Lower leg skin (tissue), 4 donors: ENCODE results near the gene NUCB1. TPM values are rescaled to one million over a fixed set of nuclear protein-coding genes. Genes with fewer than 3 reads are reported as not detected.
"Not testable (repeated sequence)": the region's sequence is repeated elsewhere in the genome, so short reads cannot be mapped to it uniquely, and the experiment has no call there.

ENCODE experiments used
- DNase-seq, 2 donors: peaks; one replicate each; pipeline ENCODE4 v3.0.0-alpha.2; 2019; ENCODE audit warnings: low spot score in 2 of 2
- H3K4me3 ChIP-seq: fragments of 200-600 bp; sonication (generic); 2 replicates; pipeline ENCODE4 v1.5.1; 2017; ENCODE audit warnings: mild to moderate bottlenecking, low read depth; ENCODE audit not compliant: poor library complexity, severe bottlenecking
- POLR2A ChIP-seq, 2 donors: fragments of 450-650 bp; IDR thresholded peaks; one replicate each; pipeline ENCODE4 v1.6.1; 2016 to 2017; ENCODE audit warnings: antibody characterized with exemption in 2 of 2, mild to moderate bottlenecking in 1 of 2, moderate library complexity in 1 of 2
- WGBS, 2 donors: methylation state at CpG; one replicate each; pipeline ENCODE4 v1.1.5; 2018; 5-methylcytosine and 5-hydroxymethylcytosine counted together
- intact Hi-C: fragments of 100-400 bp; cut with DNase I; formaldehyde crosslinking; loops from one replicate; pipeline ENCODE4 v1.15.0; 2023; ENCODE audit warnings: low total_unique reads
- total RNA-seq, 4 donors: library from RNA; depleted of rRNA; stranded (reverse); fragments of >200 nt; gene quantifications; one replicate each; pipeline ENCODE4 v1.1.0, GENCODE V29; 2016
- TF ChIP-seq, protein P1 (sequence below), 3 donors: fragments of 450-650 bp; IDR thresholded peaks; one replicate each; pipeline ENCODE4 v1.5.1; 2016; ENCODE audit warnings: antibody characterized with exemption in 3 of 3, mild to moderate bottlenecking in 3 of 3, moderate library complexity in 2 of 3

The NUCB1 gene
- total RNA-seq, 4 donors from 2014 or later = 162 to 269 (median 189) TPM

DNA sequence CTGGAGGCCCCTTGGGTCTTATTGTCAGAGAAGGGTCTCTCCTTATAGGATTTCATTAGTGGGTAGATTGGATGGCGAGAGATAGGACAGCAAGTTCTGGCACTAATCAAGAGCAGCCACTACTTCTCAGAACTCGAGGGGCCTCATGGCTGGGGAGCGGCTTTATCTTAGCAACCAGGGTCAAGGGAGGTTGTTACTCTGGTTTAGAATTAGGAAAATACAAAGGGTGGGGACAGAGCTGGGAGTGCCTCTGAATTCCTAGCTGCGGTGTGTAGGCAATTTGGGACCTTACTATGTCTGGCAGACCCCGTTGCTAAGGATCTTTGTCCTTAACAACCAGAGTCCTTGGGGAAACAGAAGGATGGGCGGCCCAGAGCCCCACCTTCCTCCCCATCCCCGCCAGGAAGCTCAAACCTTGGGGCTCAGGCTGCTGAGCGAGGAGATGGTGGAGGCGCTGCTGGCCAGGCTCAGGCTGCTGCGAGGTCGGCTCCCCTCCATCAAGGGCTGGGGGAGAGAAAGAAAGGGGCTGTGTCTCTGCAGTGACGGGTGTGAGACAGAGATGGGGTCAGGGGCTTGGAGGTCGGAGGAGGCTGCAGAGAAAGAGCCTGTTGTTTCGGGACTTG, 32.9 kb upstream of the NUCB1 start:
- intact Hi-C loops = no loop called here
- WGBS, 2 donors = 35 to 59% methylated on average over 14 of the region's 14 CpGs
- DNase-seq = no peak
- no peak overlapping the region for H3K4me3 ChIP-seq
- TF ChIP-seq POLR2A (IDR thresholded peaks at IDR 0.05) = no peak
- TF ChIP-seq, protein P1, sequence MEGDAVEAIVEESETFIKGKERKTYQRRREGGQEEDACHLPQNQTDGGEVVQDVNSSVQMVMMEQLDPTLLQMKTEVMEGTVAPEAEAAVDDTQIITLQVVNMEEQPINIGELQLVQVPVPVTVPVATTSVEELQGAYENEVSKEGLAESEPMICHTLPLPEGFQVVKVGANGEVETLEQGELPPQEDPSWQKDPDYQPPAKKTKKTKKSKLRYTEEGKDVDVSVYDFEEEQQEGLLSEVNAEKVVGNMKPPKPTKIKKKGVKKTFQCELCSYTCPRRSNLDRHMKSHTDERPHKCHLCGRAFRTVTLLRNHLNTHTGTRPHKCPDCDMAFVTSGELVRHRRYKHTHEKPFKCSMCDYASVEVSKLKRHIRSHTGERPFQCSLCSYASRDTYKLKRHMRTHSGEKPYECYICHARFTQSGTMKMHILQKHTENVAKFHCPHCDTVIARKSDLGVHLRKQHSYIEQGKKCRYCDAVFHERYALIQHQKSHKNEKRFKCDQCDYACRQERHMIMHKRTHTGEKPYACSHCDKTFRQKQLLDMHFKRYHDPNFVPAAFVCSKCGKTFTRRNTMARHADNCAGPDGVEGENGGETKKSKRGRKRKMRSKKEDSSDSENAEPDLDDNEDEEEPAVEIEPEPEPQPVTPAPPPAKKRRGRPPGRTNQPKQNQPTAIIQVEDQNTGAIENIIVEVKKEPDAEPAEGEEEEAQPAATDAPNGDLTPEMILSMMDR (IDR thresholded peaks at IDR 0.05) = no peak

GRCh38 chr19:48867746-48868113, 32.4 kb upstream of the NUCB1 start:
- WGBS, 2 donors = 18 to 46% methylated on average over 7 of the region's 7 CpGs
- intact Hi-C loops = no loop called here
- no peak for DNase-seq
- H3K4me3 ChIP-seq = no peak overlapping the region
- TF ChIP-seq, protein P1 (IDR thresholded peaks at IDR 0.05) = no peak
- TF ChIP-seq POLR2A (IDR thresholded peaks at IDR 0.05) = no peak

DNA sequence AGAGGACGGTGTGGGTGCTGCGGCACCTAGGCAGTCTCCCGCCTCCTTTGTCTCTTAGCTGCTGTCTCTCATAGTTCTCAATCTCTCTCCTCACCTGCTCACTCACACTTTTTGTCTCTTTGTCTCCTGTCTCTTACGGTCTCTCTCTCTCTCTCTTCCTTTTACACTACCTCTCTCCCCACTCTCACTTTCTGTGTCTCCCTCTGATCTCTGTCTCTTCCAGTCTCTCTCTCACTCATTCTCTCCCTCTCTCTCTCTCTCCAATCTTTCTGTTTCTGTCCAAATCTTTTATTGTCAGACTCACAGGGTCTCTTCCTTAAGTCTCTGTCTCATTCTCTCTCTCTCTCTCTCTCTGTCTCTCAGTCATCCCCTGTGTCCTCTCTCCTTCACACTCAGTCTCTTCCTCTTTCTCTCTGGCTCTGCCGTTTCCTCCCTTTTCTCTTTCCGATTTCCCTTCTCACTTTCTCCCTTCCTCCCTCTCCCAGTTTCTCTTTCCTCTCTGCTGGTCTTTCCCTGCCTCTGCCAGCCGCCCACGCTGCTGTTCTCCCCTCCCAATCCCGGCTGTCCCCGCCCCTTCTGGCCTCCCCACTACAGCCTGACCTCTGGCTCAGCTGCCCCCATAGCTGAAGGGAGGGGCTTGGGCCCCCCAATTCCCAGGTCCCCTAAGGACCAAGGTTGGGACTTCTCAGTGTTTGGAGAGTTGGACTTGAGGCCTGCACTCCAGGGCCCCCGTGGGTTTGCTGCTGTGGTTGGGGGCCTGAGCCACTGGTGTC, 31.8 kb upstream of the NUCB1 start, which contains the start of gene PLEKHA4:
PLEKHA4 (minus strand) TSS at position 504 of the 773 bp plus-strand sequence. CDS start 997 bp downstream, outside the sequence.
- peak in 1 of 2 donors; percentile 95 for DNase-seq

DNA sequence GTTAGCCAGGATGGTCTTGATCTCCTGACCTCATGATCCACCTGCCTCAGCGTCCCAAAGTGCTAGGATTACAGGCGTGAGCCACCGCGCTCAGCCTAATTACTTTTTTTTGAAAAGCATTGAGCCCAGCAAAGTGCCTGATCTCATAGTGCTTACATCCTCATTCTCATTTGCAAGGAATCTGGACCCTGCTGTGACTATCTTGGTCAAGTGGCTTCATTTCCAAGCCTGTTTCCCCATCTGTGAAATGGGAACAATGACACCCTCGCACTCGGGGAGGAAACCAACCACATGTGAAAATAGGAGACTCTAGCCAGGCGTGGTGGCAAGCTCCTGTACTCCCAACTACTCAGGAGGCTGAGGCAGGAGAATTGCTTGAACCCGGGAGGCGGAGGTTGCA, 30.1 kb upstream of the NUCB1 start:
- H3K4me3 ChIP-seq = no peak overlapping the region
- TF ChIP-seq, protein P1 (IDR thresholded peaks at IDR 0.05) = no peak
- no peak for TF ChIP-seq POLR2A (IDR thresholded peaks at IDR 0.05)
- no peak for DNase-seq
- intact Hi-C loops = no loop called here
- WGBS, 2 donors = 96 to 97% methylated on average over 7 to 9 of the region's 9 CpGs

More for the DNA sequence above, 31.8 kb upstream of the NUCB1 start, which contains the start of gene PLEKHA4:
- H3K4me3 ChIP-seq = no peak within 1 kb of the TSS
- whole genome bisulfite sequencing, 2 donors = 15 to 23% methylated on average over 11 of the region's 11 CpGs
- intact Hi-C loops = no loop called here
- TF ChIP-seq POLR2A (IDR thresholded peaks at IDR 0.05) = no peak
- TF ChIP-seq, protein P1 (IDR thresholded peaks at IDR 0.05) = no peak

DNA sequence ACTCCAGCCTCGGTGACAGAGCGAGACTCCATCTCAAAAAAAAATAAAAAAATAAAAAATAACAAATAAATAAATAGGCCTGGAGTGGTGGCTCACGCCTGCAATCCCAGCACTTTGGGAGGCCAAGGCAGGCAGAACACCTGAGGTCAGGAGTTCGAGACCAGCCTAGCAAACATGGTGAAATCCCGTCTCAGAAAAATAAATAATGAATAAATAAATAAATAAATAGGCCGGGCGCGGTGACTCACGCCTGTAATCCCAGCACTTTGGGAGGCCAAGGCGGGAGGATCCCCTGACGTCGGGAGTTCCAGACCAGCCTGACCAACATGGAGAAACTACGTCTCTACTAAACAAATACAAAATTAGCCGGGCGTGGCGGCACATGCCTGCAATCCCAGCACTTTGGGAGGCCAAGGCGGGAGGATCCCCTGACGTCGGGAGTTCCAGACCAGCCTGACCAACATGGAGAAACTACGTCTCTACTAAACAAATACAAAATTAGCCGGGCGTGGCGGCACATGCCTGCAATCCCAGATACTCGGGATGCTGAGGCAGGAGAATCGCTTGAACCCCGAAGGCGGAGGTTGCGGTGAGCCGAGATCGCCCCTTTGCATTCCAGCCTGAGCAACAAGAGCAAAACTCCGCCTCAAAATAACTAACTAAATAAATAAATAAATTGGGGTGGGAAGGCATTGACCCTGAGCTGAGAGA, 28.5 kb upstream of the NUCB1 start:
- intact Hi-C loops, DNase-seq, H3K4me3 ChIP-seq: not testable (repeated sequence)
- WGBS, 2 donors = 55 to 67% methylated on average over 31 of the region's 31 CpGs
